Large intestine (tissue), 3 donors: ENCODE measurements around the gene POU6F2. TPM values are rescaled to one million over a fixed set of nuclear protein-coding genes. Genes with fewer than 3 reads are reported as not detected.

Source experiments
- DNase-seq, 2 donors: peaks; one replicate each; pipeline versions ENCODE4 v3.0.0 to v3.0.0-alpha.2; 2013
- H3K27ac ChIP-seq: one replicate; pipeline ENCODE4 v1.5.1; 2013; ENCODE audit warnings: low read length
- H3K27me3 ChIP-seq: 2 replicates; pipeline ENCODE4 v1.6.1; 2013; ENCODE audit warnings: low read length; ENCODE audit not compliant: control insufficient read depth, insufficient read depth
- H3K36me3 ChIP-seq: 2 replicates; pipeline ENCODE4 v1.6.1; 2013; ENCODE audit warnings: low read length; ENCODE audit not compliant: control insufficient read depth, insufficient read depth
- H3K4me1 ChIP-seq: one replicate; pipeline ENCODE4 v1.6.1; 2013; ENCODE audit warnings: low read length; ENCODE audit not compliant: control insufficient read depth, insufficient read depth
- H3K4me3 ChIP-seq: one replicate; pipeline ENCODE4 v1.5.1; 2013; ENCODE audit warnings: low read length
- H3K9me3 ChIP-seq: one replicate; pipeline ENCODE4 v1.6.1; 2013; ENCODE audit warnings: mild to moderate bottlenecking, low read depth, low read length, moderate library complexity; ENCODE audit not compliant: control insufficient read depth
- WGBS: methylation state at CpG from one replicate; pipeline ENCODE4 v1.1.5; 2013; ENCODE audit warnings: low lambda C conversion rate; ENCODE audit not compliant: insufficient coverage; 5-methylcytosine and 5-hydroxymethylcytosine counted together
- polyA plus RNA-seq: library from polyadenylated mRNA; unstranded; fragments of 120-200 nt; gene quantifications from one replicate; pipeline ENCODE4 v1.2.1, GENCODE V29; 2013

The POU6F2 gene
- polyA plus RNA-seq, 1 donor = 0.19 TPM

DNA sequence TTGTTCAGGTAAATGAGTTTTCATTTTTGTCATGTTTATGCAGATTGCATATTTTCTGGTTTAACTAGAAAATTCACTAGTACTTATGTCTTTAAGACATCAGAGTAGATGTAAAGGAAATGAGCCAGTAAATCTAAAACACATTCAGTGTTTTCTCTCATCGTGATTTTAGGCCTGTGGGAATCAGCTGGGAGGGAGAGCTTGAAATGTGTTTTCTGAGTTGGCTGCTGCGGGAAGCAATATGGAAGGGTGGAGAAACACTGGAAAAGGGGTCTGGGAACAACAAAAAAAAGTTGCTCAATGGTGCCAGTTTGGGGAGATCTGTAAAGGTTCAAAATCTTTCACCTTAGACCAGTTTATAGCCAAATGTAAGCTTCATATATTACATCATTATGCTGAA, 284.1 kb downstream of the POU6F2 start:
- no peaks in the 10 kb centered on the region for H3K4me1 ChIP-seq
- H3K4me3 ChIP-seq = no peak overlapping the region
- no peak overlapping the region for H3K27ac ChIP-seq
- peaks cover 4% of the 10 kb centered on the region for H3K9me3 ChIP-seq
- H3K36me3 ChIP-seq = no peaks in the 10 kb centered on the region
- no peak for DNase-seq
- no peaks in the 10 kb centered on the region for H3K27me3 ChIP-seq
- no CpG with 5 or more reads among the region's 2 CpGs for WGBS

- no peak overlapping the region for H3K27ac ChIP-seq
- peaks cover 5% of the 10 kb centered on the region for H3K27me3 ChIP-seq
- no peaks in the 10 kb centered on the region for H3K9me3 ChIP-seq
- WGBS = 100% methylated on average over 1 of the region's 9 CpGs
- no peaks in the 10 kb centered on the region for H3K36me3 ChIP-seq
- DNase-seq = no peak
- H3K4me3 ChIP-seq = no peak overlapping the region
- H3K4me1 ChIP-seq = no peaks in the 10 kb centered on the region
Observed at GRCh38 chr7:39265641-39266591, 288.2 kb downstream of the POU6F2 start.

- peaks cover 5% of the 10 kb centered on the region for H3K27me3 ChIP-seq
- H3K9me3 ChIP-seq = no peaks in the 10 kb centered on the region
- no peaks in the 10 kb centered on the region for H3K36me3 ChIP-seq
- no peak overlapping the region for H3K27ac ChIP-seq
- no peaks in the 10 kb centered on the region for H3K4me1 ChIP-seq
- no CpG with 5 or more reads among the region's 2 CpGs for WGBS
- H3K4me3 ChIP-seq = no peak overlapping the region
- no peak for DNase-seq
Observed at GRCh38 chr7:39269034-39269433, 291.3 kb downstream of the POU6F2 start.

DNA sequence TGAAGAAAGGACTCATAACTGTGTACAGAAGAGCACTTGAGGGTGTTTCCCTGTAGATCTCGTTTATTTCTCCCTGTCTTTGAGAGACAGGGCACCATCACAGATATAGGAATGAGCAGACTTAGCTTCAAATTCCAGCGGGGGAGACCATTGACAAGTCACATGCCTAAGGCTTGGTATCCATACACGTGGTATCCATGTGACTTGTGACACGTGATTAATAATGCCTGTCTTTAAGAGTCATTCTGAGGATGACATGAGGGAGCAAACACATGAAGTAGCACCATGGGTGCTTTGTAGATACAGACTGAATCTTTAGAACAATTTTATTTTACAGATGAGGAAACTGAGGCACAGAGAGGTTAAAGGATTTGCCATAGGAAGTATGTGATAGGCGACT, 292.3 kb downstream of the POU6F2 start:
- Histone ChIP-seq H3K27me3 (peaks cover 5% of the 10 kb centered on the region), H3K9me3 (no peaks in the 10 kb centered on the region), H3K27ac (no peak overlapping the region), H3K4me3 (no peak overlapping the region), H3K36me3 (no peaks in the 10 kb centered on the region), H3K4me1 (no peaks in the 10 kb centered on the region)
- no peak for DNase-seq
- WGBS = no CpG with 5 or more reads among the region's 5 CpGs

- 75% methylated on average over 2 of the region's 9 CpGs for whole genome bisulfite sequencing
- no peaks in the 10 kb centered on the region for H3K9me3 ChIP-seq
- peaks cover 5% of the 10 kb centered on the region for H3K27me3 ChIP-seq
- no peaks in the 10 kb centered on the region for H3K36me3 ChIP-seq
- peak; percentile 13 to 22 for DNase-seq
- H3K27ac ChIP-seq = no peak overlapping the region
- H3K4me3 ChIP-seq = no peak overlapping the region
- no peaks in the 10 kb centered on the region for H3K4me1 ChIP-seq
Observed at GRCh38 chr7:39271402-39271801, 293.7 kb downstream of the POU6F2 start.

GRCh38 chr7:39272111-39272510, 294.4 kb downstream of the POU6F2 start:
- Histone ChIP-seq H3K4me3 (no peak overlapping the region), H3K4me1 (no peaks in the 10 kb centered on the region), H3K27ac (no peak overlapping the region), H3K27me3 (peaks cover 5% of the 10 kb centered on the region), H3K36me3 (no peaks in the 10 kb centered on the region), H3K9me3 (peaks cover under 1% of the 10 kb centered on the region)
- no CpG with 5 or more reads among the region's 1 CpG for WGBS
- no peak for DNase-seq

GRCh38 chr7:39272691-39273090, 295.0 kb downstream of the POU6F2 start:
- H3K4me1 ChIP-seq = no peaks in the 10 kb centered on the region
- H3K4me3 ChIP-seq = no peak overlapping the region
- H3K27ac ChIP-seq = no peak overlapping the region
- H3K27me3 ChIP-seq = peaks cover 5% of the 10 kb centered on the region
- no peak for DNase-seq
- no peaks in the 10 kb centered on the region for H3K36me3 ChIP-seq
- peaks cover 2% of the 10 kb centered on the region for H3K9me3 ChIP-seq

GRCh38 chr7:39280337-39280736, 302.6 kb downstream of the POU6F2 start:
- WGBS = no CpG with 5 or more reads among the region's 1 CpG
- H3K4me3 ChIP-seq = no peak overlapping the region
- no peaks in the 10 kb centered on the region for H3K36me3 ChIP-seq
- no peak for DNase-seq
- no peak overlapping the region for H3K27ac ChIP-seq
- H3K27me3 ChIP-seq = peaks cover 4% of the 10 kb centered on the region
- no peaks in the 10 kb centered on the region for H3K4me1 ChIP-seq
- H3K9me3 ChIP-seq = peaks cover 2% of the 10 kb centered on the region

- Histone ChIP-seq H3K4me1 (no peaks in the 10 kb centered on the region), H3K27me3 (peaks cover 7% of the 10 kb centered on the region), H3K9me3 (no peaks in the 10 kb centered on the region), H3K27ac (no peak overlapping the region), H3K36me3 (no peaks in the 10 kb centered on the region), H3K4me3 (no peak overlapping the region)
- no peak for DNase-seq
- WGBS = no CpG with 5 or more reads among the region's 2 CpGs
Observed at GRCh38 chr7:39285256-39285655, 307.5 kb downstream of the POU6F2 start.

DNA sequence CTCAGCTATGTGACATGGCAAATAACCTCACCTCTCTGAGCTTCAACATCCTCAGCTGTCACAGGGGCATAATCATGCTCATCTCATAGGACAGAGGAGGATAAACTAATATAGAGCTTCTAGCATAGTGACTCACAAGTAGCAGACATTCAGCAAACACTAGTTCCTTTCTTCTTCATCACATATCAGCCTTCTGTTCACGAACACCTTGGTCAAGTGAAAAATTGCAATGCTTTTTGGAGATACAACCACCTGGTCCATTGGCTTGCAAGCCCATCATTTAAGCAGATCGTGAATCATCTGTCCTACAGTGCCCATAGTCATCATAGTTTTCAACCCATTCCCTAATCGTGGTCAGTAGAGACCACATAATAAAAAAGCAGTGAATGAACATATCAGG, 310.6 kb downstream of the POU6F2 start:
- H3K4me1 ChIP-seq = peaks cover 6% of the 10 kb centered on the region
- H3K4me3 ChIP-seq = no peak overlapping the region
- H3K36me3 ChIP-seq = no peaks in the 10 kb centered on the region
- no CpG with 5 or more reads among the region's 3 CpGs for WGBS
- DNase-seq = no peak
- H3K27ac ChIP-seq = no peak overlapping the region
- H3K9me3 ChIP-seq = peaks cover 3% of the 10 kb centered on the region
- H3K27me3 ChIP-seq = peaks cover 7% of the 10 kb centered on the region
